GM19238 (cell line): Measurements from ENCODE around the gene GPR108.
A peak's percentile ranks its signal among the peaks of the same experiment; 100 is the strongest.
"Not testable (repeated sequence)": the region's sequence is repeated elsewhere in the genome, so short reads cannot be mapped to it uniquely, and the experiment has no call there.

ENCODE experiments used
- DNase-seq: peaks from one replicate; pipeline ENCODE4 v3.0.0; 2011; ENCODE audit warnings: low spot score; ENCODE audit not compliant: insufficient read length

Gene GPR108

GRCh38 chr19:6737284-6737872 is at the start of gene GPR108:
Gene GPR108 (minus strand): TSS chr19:6737580. CDS start chr19:6737576, 4 bp downstream.
- DNase-seq, result peak; percentile 98

GRCh38 chr19:6779206-6779605 is 41.8 kb upstream of the GPR108 start:
- DNase-seq, result no peak

GRCh38 chr19:6778386-6778785 is 41.0 kb upstream of the GPR108 start:
- no peak for DNase-seq

- DNase-seq, result no peak
These were observed 40.1 kb upstream of the GPR108 start for GRCh38 chr19:6777434-6777833.

- DNase-seq, result no peak
These were observed 39.6 kb upstream of the GPR108 start for GRCh38 chr19:6776999-6777398.

- not testable (repeated sequence) for DNase-seq
These were observed 38.7 kb upstream of the GPR108 start for GRCh38 chr19:6776045-6776444.

- DNase-seq, result no peak
These were observed 37.7 kb upstream of the GPR108 start for GRCh38 chr19:6774821-6775707.

GRCh38 chr19:6773323-6773931 is 36.0 kb upstream of the GPR108 start:
- peak; percentile 52 for DNase-seq

- no peak for DNase-seq
These were observed 35.5 kb upstream of the GPR108 start for GRCh38 chr19:6772866-6773322.

- peak; percentile 92 for DNase-seq
These were observed 34.9 kb upstream of the GPR108 start, which contains the start of gene VAV1 for GRCh38 chr19:6772028-6772865. Gene VAV1 (plus strand): TSS chr19:6772708. CDS start chr19:6772808, 100 bp downstream.

- not testable (repeated sequence) for DNase-seq
These were observed 34.3 kb upstream of the GPR108 start for GRCh38 chr19:6771648-6772027.

- no peak for DNase-seq
These were observed 31.7 kb upstream of the GPR108 start for GRCh38 chr19:6769006-6769619.

- no peak for DNase-seq
These were observed 30.9 kb upstream of the GPR108 start for GRCh38 chr19:6768236-6768785.

GRCh38 chr19:6767357-6768235 is 30.2 kb upstream of the GPR108 start, which contains the start of gene SH2D3A:
Gene SH2D3A (minus strand): TSS chr19:6767435. CDS start chr19:6763748, 3,687 bp downstream.
- DNase-seq, result peak; percentile 85

GRCh38 chr19:6767081-6767356 is 29.6 kb upstream of the GPR108 start:
- DNase-seq, result no peak

GRCh38 chr19:6766357-6767080 is 29.1 kb upstream of the GPR108 start:
- no peak for DNase-seq

- no peak for DNase-seq
These were observed 28.5 kb upstream of the GPR108 start for GRCh38 chr19:6765738-6766356.

- DNase-seq, result not testable (repeated sequence)
These were observed 24.9 kb upstream of the GPR108 start for GRCh38 chr19:6762253-6762797.
